ENCODE results near the gene VPS52. TPM values are rescaled to one million over a fixed set of nuclear protein-coding genes. Genes with fewer than 3 reads are reported as not detected.
"Not testable (repeated sequence)": the region's sequence is repeated elsewhere in the genome, so short reads cannot be mapped to it uniquely, and the experiment has no call there.

Gene VPS52
- total RNA-seq, 1 donor from 2014 or later, result 67.4 TPM

- Mint-ChIP-seq H3K27ac (ENCODE audit: unreplicated experiment) (no peak overlapping the region), H3K9me3 (ENCODE audit: unreplicated experiment) (no peaks in the 10 kb centered on the region), H3K4me1 (ENCODE audit: unreplicated experiment) (peaks cover 9% of the 10 kb centered on the region), H3K27me3 (ENCODE audit: unreplicated experiment) (peaks cover 58% of the 10 kb centered on the region), H3K36me3 (ENCODE audit: unreplicated experiment) (no peaks in the 10 kb centered on the region), H3K4me3 (ENCODE audit: unreplicated experiment) (no peak overlapping the region)
- TF ChIP-seq, protein P1, sequence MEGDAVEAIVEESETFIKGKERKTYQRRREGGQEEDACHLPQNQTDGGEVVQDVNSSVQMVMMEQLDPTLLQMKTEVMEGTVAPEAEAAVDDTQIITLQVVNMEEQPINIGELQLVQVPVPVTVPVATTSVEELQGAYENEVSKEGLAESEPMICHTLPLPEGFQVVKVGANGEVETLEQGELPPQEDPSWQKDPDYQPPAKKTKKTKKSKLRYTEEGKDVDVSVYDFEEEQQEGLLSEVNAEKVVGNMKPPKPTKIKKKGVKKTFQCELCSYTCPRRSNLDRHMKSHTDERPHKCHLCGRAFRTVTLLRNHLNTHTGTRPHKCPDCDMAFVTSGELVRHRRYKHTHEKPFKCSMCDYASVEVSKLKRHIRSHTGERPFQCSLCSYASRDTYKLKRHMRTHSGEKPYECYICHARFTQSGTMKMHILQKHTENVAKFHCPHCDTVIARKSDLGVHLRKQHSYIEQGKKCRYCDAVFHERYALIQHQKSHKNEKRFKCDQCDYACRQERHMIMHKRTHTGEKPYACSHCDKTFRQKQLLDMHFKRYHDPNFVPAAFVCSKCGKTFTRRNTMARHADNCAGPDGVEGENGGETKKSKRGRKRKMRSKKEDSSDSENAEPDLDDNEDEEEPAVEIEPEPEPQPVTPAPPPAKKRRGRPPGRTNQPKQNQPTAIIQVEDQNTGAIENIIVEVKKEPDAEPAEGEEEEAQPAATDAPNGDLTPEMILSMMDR (IDR thresholded peaks at IDR 0.05), result no peak
- no peak for DNase-seq (ENCODE audit: extremely low spot score, unreplicated experiment)
Observed at GRCh38 chr6:33236852-33237251, 34.8 kb downstream of the VPS52 start.

GRCh38 chr6:33236328-33236727, 35.3 kb downstream of the VPS52 start:
- Mint-ChIP-seq H3K36me3 (ENCODE audit: unreplicated experiment) (no peaks in the 10 kb centered on the region), H3K27me3 (ENCODE audit: unreplicated experiment) (peaks cover 60% of the 10 kb centered on the region), H3K4me1 (ENCODE audit: unreplicated experiment) (peaks cover 9% of the 10 kb centered on the region), H3K27ac (ENCODE audit: unreplicated experiment) (no peak overlapping the region), H3K9me3 (ENCODE audit: unreplicated experiment) (no peaks in the 10 kb centered on the region), H3K4me3 (ENCODE audit: unreplicated experiment) (no peak overlapping the region)
- DNase-seq (ENCODE audit: extremely low spot score, unreplicated experiment), result no peak
- TF ChIP-seq, protein P1 (IDR thresholded peaks at IDR 0.05), result no peak

- peaks cover 65% of the 10 kb centered on the region for H3K27me3 Mint-ChIP-seq (ENCODE audit: unreplicated experiment)
- TF ChIP-seq, protein P1 (IDR thresholded peaks at IDR 0.05), result no peak
- no peak overlapping the region for H3K4me3 Mint-ChIP-seq (ENCODE audit: unreplicated experiment)
- no peaks in the 10 kb centered on the region for H3K9me3 Mint-ChIP-seq (ENCODE audit: unreplicated experiment)
- H3K4me1 Mint-ChIP-seq (ENCODE audit: unreplicated experiment), result peaks cover 9% of the 10 kb centered on the region
- no peak for DNase-seq (ENCODE audit: extremely low spot score, unreplicated experiment)
- no peak overlapping the region for H3K27ac Mint-ChIP-seq (ENCODE audit: unreplicated experiment)
- no peaks in the 10 kb centered on the region for H3K36me3 Mint-ChIP-seq (ENCODE audit: unreplicated experiment)
Observed at GRCh38 chr6:33235221-33235634, 36.4 kb downstream of the VPS52 start.

DNA sequence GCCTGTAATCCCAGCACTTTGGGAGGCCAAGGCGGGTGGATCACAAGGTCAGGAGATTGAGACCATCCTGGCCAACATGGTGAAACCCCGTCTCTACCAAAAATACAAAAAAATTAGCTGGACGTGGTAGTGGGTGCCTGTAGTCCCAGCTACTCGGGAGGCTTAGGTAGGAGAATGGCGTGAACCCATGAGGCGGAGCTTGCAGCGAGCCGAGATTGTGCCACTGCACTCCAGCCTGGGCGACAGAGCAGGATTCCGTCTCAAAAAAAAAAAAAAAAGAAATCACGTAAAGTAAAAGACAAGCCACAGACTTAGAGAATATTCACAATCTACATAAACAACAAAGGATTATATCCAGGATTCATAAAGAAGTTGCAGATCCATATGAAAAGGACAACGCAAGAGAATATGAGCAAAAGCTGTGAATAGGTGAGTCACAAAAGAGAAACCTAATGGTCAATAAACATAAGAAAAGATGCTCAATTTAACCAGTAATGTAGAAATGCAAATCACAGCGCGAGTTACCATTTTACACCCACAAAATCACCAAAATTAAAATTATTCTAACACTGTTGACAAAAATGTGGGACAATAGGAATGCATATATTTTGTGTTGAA, 45.1 kb downstream of the VPS52 start:
- H3K27me3 Mint-ChIP-seq (ENCODE audit: unreplicated experiment), result peaks cover 52% of the 10 kb centered on the region
- not testable (repeated sequence) for H3K4me3 Mint-ChIP-seq (ENCODE audit: unreplicated experiment); H3K9me3 Mint-ChIP-seq (ENCODE audit: unreplicated experiment); H3K36me3 Mint-ChIP-seq (ENCODE audit: unreplicated experiment); H3K4me1 Mint-ChIP-seq (ENCODE audit: unreplicated experiment); DNase-seq (ENCODE audit: extremely low spot score, unreplicated experiment); H3K27ac Mint-ChIP-seq (ENCODE audit: unreplicated experiment)

DNA sequence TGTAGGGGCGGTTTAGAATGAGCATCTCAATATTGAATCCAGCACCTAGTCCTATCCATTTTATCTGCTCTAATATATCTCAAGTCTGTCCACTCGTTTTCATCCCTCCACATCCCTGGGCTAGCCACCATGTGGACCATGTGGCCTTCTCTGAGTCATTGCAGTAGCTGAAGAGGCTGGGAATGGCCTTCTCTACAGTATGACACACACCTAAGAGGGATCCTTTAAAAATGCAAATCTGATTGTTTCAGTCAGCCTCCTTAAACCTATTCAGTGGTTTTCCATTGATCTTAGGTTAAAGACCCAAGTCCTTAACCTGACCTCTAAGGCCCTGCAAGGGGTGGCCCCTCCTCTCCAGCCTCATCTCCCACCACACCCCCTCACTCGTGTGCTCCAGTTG, 54.0 kb downstream of the VPS52 start:
- H3K9me3 Mint-ChIP-seq (ENCODE audit: unreplicated experiment), result no peaks in the 10 kb centered on the region
- peaks cover 36% of the 10 kb centered on the region for H3K27me3 Mint-ChIP-seq (ENCODE audit: unreplicated experiment)
- peaks cover 12% of the 10 kb centered on the region for H3K4me1 Mint-ChIP-seq (ENCODE audit: unreplicated experiment)
- H3K27ac Mint-ChIP-seq (ENCODE audit: unreplicated experiment), result no peak overlapping the region
- no peaks in the 10 kb centered on the region for H3K36me3 Mint-ChIP-seq (ENCODE audit: unreplicated experiment)
- DNase-seq (ENCODE audit: extremely low spot score, unreplicated experiment), result no peak
- TF ChIP-seq, protein P1 (IDR thresholded peaks at IDR 0.05), result no peak
- H3K4me3 Mint-ChIP-seq (ENCODE audit: unreplicated experiment), result no peak overlapping the region

All from osteocyte (in vitro differentiated cells).